Measurements from ENCODE around the gene SLC51A.

The SLC51A gene

GRCh38 chr3:196175722-196176121 is 40.6 kb upstream of the SLC51A start:
- TF ChIP-seq, protein P1, sequence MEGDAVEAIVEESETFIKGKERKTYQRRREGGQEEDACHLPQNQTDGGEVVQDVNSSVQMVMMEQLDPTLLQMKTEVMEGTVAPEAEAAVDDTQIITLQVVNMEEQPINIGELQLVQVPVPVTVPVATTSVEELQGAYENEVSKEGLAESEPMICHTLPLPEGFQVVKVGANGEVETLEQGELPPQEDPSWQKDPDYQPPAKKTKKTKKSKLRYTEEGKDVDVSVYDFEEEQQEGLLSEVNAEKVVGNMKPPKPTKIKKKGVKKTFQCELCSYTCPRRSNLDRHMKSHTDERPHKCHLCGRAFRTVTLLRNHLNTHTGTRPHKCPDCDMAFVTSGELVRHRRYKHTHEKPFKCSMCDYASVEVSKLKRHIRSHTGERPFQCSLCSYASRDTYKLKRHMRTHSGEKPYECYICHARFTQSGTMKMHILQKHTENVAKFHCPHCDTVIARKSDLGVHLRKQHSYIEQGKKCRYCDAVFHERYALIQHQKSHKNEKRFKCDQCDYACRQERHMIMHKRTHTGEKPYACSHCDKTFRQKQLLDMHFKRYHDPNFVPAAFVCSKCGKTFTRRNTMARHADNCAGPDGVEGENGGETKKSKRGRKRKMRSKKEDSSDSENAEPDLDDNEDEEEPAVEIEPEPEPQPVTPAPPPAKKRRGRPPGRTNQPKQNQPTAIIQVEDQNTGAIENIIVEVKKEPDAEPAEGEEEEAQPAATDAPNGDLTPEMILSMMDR (IDR thresholded peaks at IDR 0.05; ENCODE audit: extremely low read depth, insufficient read depth, missing control alignments): no peak
- no peak for DNase-seq (ENCODE audit: low spot score)
- in situ Hi-C loops (cut with MboI; ENCODE audit: low pct_unique_long_range_greater_than_20kb, low sequenced_read_pairs, unreplicated experiment): no loop called here

DNA sequence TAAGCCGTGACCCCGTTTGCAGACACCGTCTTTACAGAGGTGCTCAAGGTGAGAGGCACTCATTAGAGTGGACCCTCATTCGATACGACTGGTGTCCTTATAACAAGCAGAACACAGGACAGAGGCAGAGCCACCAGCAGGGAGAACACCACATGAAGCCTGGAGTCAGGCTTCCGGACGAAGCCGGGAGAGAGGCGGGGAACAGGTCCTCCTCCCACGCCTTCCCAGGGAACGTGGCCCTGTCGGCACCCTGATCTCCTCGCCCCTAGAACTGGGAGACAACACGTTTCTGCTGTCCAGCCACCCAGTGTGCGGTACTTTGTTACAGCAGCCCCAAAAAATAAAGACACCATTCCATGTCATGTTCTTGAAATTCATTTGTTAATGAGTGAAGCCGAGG is 38.8 kb upstream of the SLC51A start:
- in situ Hi-C loops (cut with MboI; ENCODE audit: low pct_unique_long_range_greater_than_20kb, low sequenced_read_pairs, unreplicated experiment): no loop called here
- no peak for DNase-seq (ENCODE audit: low spot score)
- TF ChIP-seq, protein P1 (IDR thresholded peaks at IDR 0.05; ENCODE audit: extremely low read depth, insufficient read depth, missing control alignments): no peak

DNA sequence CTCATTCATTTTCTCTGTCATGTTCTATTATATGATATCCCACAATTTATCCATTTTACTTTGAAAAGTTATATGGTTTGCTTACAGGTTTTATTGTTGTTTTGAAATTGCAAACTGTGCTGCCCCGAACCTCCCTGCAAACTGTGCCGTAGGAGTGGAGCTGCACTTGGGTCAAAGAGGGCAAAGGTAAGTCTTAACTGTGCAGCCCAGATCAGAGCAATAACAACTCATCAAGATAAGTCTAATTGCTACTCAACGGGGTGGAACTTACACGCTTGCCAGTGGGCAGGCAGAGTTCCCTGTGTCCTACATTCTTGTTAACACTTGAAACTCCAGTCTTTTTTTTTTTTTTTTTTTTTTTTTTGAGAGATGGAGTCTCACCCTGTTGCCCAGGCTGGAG is 38.4 kb upstream of the SLC51A start:
- DNase-seq (ENCODE audit: low spot score): no peak
- TF ChIP-seq, protein P1 (IDR thresholded peaks at IDR 0.05; ENCODE audit: extremely low read depth, insufficient read depth, missing control alignments): no peak
- in situ Hi-C loops (cut with MboI; ENCODE audit: low pct_unique_long_range_greater_than_20kb, low sequenced_read_pairs, unreplicated experiment): no loop called here

DNA sequence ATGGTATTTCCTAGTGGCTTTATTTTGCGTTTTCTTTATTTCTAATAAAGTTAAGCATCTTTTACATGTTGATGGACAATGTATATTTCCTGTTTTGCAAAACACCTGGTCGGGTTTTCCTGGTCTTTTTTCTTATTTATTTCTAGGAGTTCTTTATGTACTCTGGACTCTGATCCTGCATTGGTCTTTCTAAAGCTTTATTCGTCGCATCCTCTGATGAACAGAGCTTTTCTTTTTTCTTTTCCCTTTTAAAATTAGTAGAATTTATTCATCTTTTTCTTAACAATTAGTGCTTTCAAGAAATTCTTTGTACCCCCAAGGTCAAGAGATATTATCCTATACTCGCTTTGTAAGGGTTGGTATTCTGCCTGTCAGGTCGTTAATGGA is 37.3 kb upstream of the SLC51A start:
- TF ChIP-seq, protein P1 (IDR thresholded peaks at IDR 0.05; ENCODE audit: extremely low read depth, insufficient read depth, missing control alignments): no peak
- DNase-seq (ENCODE audit: low spot score): no peak
- in situ Hi-C loops (cut with MboI; ENCODE audit: low pct_unique_long_range_greater_than_20kb, low sequenced_read_pairs, unreplicated experiment): no loop called here

DNA sequence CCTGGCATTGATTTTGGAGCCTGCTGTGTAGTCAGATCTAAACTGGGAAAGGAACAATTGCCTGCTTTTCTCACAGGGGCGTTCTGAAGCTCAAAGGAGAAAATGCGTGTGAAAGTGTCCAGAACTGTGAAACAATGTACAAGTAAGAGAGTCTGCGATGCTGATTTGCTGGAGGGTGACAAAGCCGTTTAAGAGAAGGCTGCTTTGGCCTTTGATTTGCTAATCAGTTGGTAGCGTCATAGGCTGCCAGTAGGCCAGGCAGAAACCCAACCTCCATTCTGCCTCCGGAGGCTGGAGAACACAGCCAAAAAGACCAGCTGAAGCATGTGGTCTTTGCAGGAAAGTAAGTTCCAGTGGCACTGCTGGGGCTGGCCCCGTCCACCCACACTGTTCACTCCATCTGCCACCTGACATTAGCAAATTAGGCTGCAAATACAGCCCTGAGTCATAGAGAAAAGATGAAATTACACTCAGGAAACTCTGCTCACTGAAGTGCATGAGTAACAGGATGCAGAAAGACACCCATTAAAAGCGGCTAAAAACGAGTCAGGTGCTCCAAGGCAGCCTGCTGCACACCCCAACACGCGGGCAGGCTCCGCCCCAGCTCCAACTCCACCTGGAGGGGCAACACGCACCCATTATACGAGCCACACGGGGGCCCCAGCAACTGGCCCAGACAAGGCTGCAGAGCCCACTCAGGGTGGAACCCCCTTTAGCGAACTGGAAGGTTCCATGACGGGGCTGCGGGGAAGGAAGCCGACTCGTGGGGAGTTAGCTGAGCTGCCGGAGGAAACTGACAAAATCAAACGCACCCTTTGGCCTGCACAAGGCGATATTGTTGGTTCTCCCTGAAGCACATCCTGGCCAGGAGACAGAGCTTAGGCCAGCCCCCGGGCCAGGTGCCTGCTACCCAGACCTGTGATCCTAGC is 36.7 kb upstream of the SLC51A start:
- peak; percentile 88 for DNase-seq (ENCODE audit: low spot score)

DNA sequence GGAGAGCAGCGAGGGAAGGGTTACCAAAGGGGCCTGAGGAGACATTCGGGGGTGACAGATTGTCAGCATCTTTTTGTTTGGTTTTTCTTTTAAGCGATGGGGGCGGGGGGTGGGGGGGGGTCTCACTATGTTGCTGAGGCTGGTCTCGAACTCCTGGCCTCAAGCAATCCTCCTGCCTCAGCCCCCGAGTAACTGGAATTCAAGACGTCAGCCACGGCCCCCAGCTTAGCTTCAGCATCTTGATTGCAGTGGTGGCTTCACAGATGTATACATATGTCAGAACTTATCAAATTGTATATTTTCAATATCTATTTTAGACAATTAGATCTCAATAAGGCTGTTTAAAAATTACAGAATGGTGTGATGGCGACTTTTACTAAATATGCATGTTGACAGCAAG is 36.0 kb upstream of the SLC51A start:
- DNase-seq (ENCODE audit: low spot score): no peak
- TF ChIP-seq, protein P1 (IDR thresholded peaks at IDR 0.05; ENCODE audit: extremely low read depth, insufficient read depth, missing control alignments): no peak
- in situ Hi-C loops (cut with MboI; ENCODE audit: low pct_unique_long_range_greater_than_20kb, low sequenced_read_pairs, unreplicated experiment): no loop called here

More for the DNA sequence above, 36.7 kb upstream of the SLC51A start:
- TF ChIP-seq, protein P1 (IDR thresholded peaks at IDR 0.05; ENCODE audit: extremely low read depth, insufficient read depth, missing control alignments): peak; percentile 51
- in situ Hi-C loops (cut with MboI; ENCODE audit: low pct_unique_long_range_greater_than_20kb, low sequenced_read_pairs, unreplicated experiment): no loop called here

Data from GM13977 (cell line).